H1 (cell line): Measurements from ENCODE around the gene GPR161. TPM values are rescaled to one million over a fixed set of nuclear protein-coding genes. Genes with fewer than 3 reads are reported as not detected.
A peak's percentile ranks its signal among the peaks of the same experiment; 100 is the strongest.

Experiments
- CTCF ChIA-PET: fragments of 300-600 bp; sonication (Branson Sonifier 250); formaldehyde crosslinking; loops from one replicate; lab custom pipeline; 2021; ENCODE audit not compliant: partially characterized antibody; lab: Charles Lee
- POLR2A ChIA-PET: fragments of 300-600 bp; sonication (Branson Sonifier 250); formaldehyde crosslinking; loops from one replicate; lab custom pipeline; 2021; ENCODE audit warnings: inconsistent platforms; ENCODE audit not compliant: partially characterized antibody; lab: Charles Lee
- DNase-seq, 2 experiments: peaks; one replicate each; pipeline versions ENCODE4 v3.0.0 to v3.0.0-alpha.2; 2010 to 2022; ENCODE audit warnings: low spot score in 2 of 2, low read depth in 1 of 2, mixed read lengths in 1 of 2
- FAIRE-seq: peaks from 2 replicates; lab custom pipeline; 2011; peaks lifted over from hg19 to GRCh38; lab: Jason Lieb, UNC
- H2AFZ ChIP-seq: 2 replicates; pipeline ENCODE4 v1.8.1; 2012; ENCODE audit warnings: low read length, inconsistent platforms
- H2AK5ac ChIP-seq: 2 replicates; pipeline ENCODE4 v1.6.1; 2013; ENCODE audit warnings: low read depth, low read length
- H2BK120ac ChIP-seq: replicated peaks from 2 replicates; pipeline ENCODE3; 2013; ENCODE audit warnings: low read depth, low read length, inconsistent platforms
- H2BK12ac ChIP-seq: 2 replicates; pipeline ENCODE4 v1.6.1; 2013; ENCODE audit warnings: low read depth, low read length
- H2BK15ac ChIP-seq: 2 replicates; pipeline ENCODE4 v1.6.1; 2013; ENCODE audit warnings: low read length
- H2BK20ac ChIP-seq: 2 replicates; pipeline ENCODE4 v1.6.1; 2013; ENCODE audit warnings: low read length
- H2BK5ac ChIP-seq: 2 replicates; pipeline ENCODE4 v1.6.1; 2013; ENCODE audit warnings: low read depth, low read length
- H3K14ac ChIP-seq: 2 replicates; pipeline ENCODE4 v1.6.1; 2013; ENCODE audit warnings: inconsistent platforms; ENCODE audit not compliant: insufficient read length
- H3K18ac ChIP-seq: 2 replicates; pipeline ENCODE4 v1.6.1; 2013; ENCODE audit warnings: low read length; ENCODE audit errors: extremely low read depth
- H3K23ac ChIP-seq: 2 replicates; pipeline ENCODE4 v1.6.1; 2013; ENCODE audit warnings: inconsistent platforms; ENCODE audit not compliant: insufficient read length
- H3K23me2 ChIP-seq: 2 replicates; pipeline ENCODE4 v1.6.1; 2013; ENCODE audit warnings: low read depth, low read length
- H3K27ac ChIP-seq: 2 replicates; pipeline ENCODE4 v1.6.1; 2011; ENCODE audit warnings: low read depth, low read length, inconsistent platforms
- H3K27me3 ChIP-seq, 4 experiments: replicated peaks in 1 of 4; 1 replicate in 1 of 4; 2 replicates in 3 of 4; pipeline versions ENCODE4 v1.6.1 to v1.8.1; 2011 to 2013; ENCODE audit warnings: low read length in 3 of 4, mild to moderate bottlenecking in 3 of 4, inconsistent platforms in 2 of 4, mixed read lengths in 2 of 4, moderate library complexity in 1 of 4; ENCODE audit not compliant: control insufficient read depth in 3 of 4, insufficient read depth in 3 of 4; ENCODE audit errors: extremely low read depth in 1 of 4
- H3K36me3 ChIP-seq, 4 experiments: 2 replicates each; pipeline versions ENCODE4 v1.6.1 to v1.8.1; 2011 to 2013; ENCODE audit warnings: mild to moderate bottlenecking in 4 of 4, low read length in 3 of 4, moderate library complexity in 2 of 4, control low read depth in 1 of 4, inconsistent platforms in 1 of 4; ENCODE audit not compliant: insufficient read depth in 4 of 4, control insufficient read depth in 2 of 4
- H3K4ac ChIP-seq: replicated peaks from 2 replicates; pipeline ENCODE3; 2013; ENCODE audit warnings: low read length, low read depth, mixed read lengths, inconsistent platforms; ENCODE audit not compliant: insufficient read length
- H3K4me1 ChIP-seq, 4 experiments: replicated peaks in 1 of 4; 1 replicate in 1 of 4; 2 replicates in 3 of 4; pipeline versions ENCODE4 v1.6.1 to v1.8.1; 2011 to 2013; ENCODE audit warnings: low read length in 3 of 4, inconsistent platforms in 2 of 4, mixed read lengths in 1 of 4; ENCODE audit not compliant: insufficient read depth in 4 of 4, control insufficient read depth in 3 of 4
- H3K4me2 ChIP-seq, 2 experiments: 2 replicates each; pipeline versions ENCODE4 v1.6.1 to v1.8.1; 2011 to 2013; ENCODE audit warnings: low read depth in 2 of 2, low read length in 2 of 2, control low read depth in 1 of 2, inconsistent platforms in 1 of 2, mild to moderate bottlenecking in 1 of 2; ENCODE audit not compliant: insufficient read depth in 1 of 2
- H3K4me3 ChIP-seq, 4 experiments: fragments of 200-600, 300-600 bp in 1 of 4; sonication (generic), shearing (Covaris generic), sonication (Bioruptor Twin) in 1 of 4; 2 replicates each; pipeline versions ENCODE4 v1.5.1 to v1.8.1; 2011 to 2016; ENCODE audit warnings: low read length in 4 of 4, low read depth in 3 of 4, control low read depth in 2 of 4, inconsistent platforms in 2 of 4, mild to moderate bottlenecking in 2 of 4, mixed read lengths in 1 of 4, moderate library complexity in 1 of 4; ENCODE audit not compliant: insufficient read depth in 2 of 4; ENCODE audit errors: extremely low read depth in 1 of 4
- H3K56ac ChIP-seq: replicated peaks from 2 replicates; pipeline ENCODE3; 2013; ENCODE audit warnings: low read depth, mild to moderate bottlenecking, mixed read lengths, low read length, inconsistent platforms; ENCODE audit not compliant: insufficient read length
- H3K79me1 ChIP-seq: 2 replicates; pipeline ENCODE4 v1.6.1; 2013; ENCODE audit warnings: low read depth, low read length, control low read depth
- H3K79me2 ChIP-seq, 2 experiments: 2 replicates each; pipeline versions ENCODE4 v1.6.1 to v1.8.1; 2012 to 2013; ENCODE audit warnings: low read length in 2 of 2, mild to moderate bottlenecking in 2 of 2, inconsistent platforms in 1 of 2; ENCODE audit not compliant: insufficient read depth in 2 of 2, control insufficient read depth in 1 of 2
- H3K9ac ChIP-seq, 4 experiments: replicated peaks in 1 of 4; 1 replicate in 1 of 4; 2 replicates in 3 of 4; pipeline versions ENCODE4 v1.6.1 to v1.8.1; 2011 to 2013; ENCODE audit warnings: low read depth in 3 of 4, low read length in 3 of 4, control low read depth in 2 of 4, mild to moderate bottlenecking in 2 of 4, moderate library complexity in 2 of 4, inconsistent platforms in 1 of 4; ENCODE audit errors: extremely low read depth in 1 of 4
- H3K9me3 ChIP-seq, 2 experiments: 2 replicates each; pipeline versions ENCODE4 v1.6.1 to v1.8.1; 2012 to 2013; ENCODE audit warnings: mild to moderate bottlenecking in 2 of 2, moderate library complexity in 2 of 2, control low read depth in 1 of 2, inconsistent platforms in 1 of 2, low read depth in 1 of 2, low read length in 1 of 2, mixed read lengths in 1 of 2; ENCODE audit not compliant: insufficient read depth in 2 of 2
- H4K20me1 ChIP-seq, 2 experiments: replicated peaks in 1 of 2; 2 replicates each; pipeline versions ENCODE3 to v1.8.1; 2011 to 2013; ENCODE audit warnings: inconsistent platforms in 2 of 2, low read length in 2 of 2, mild to moderate bottlenecking in 1 of 2; ENCODE audit not compliant: insufficient read depth in 2 of 2, control insufficient read depth in 1 of 2
- H4K5ac ChIP-seq: 2 replicates; pipeline ENCODE4 v1.6.1; 2013; ENCODE audit warnings: low read length, low read depth, mixed read lengths, inconsistent platforms; ENCODE audit not compliant: insufficient read length
- H4K8ac ChIP-seq: 2 replicates; pipeline ENCODE4 v1.8.0; 2013; ENCODE audit warnings: mild to moderate bottlenecking, moderate library complexity, low read length, inconsistent platforms; ENCODE audit not compliant: insufficient read depth; ENCODE audit errors: extremely low read depth
- H4K91ac ChIP-seq: replicated peaks from 2 replicates; pipeline ENCODE3; 2013; ENCODE audit warnings: low read length, mixed read lengths, inconsistent platforms; ENCODE audit not compliant: insufficient read length
- CBX5 ChIP-seq: fragments of 300-800, 300-1000 bp; sonication (generic); IDR thresholded peaks from 2 replicates; pipeline ENCODE4 v1.7.1; 2016; ENCODE audit warnings: antibody characterized with exemption, low read length, low read depth
- CEBPB ChIP-seq: IDR thresholded peaks from 2 replicates; pipeline ENCODE4 v1.6.1; 2012; ENCODE audit warnings: low read depth, low read length
- CHD1 ChIP-seq: IDR thresholded peaks from 2 replicates; pipeline ENCODE4 v1.6.1; 2012; ENCODE audit warnings: low read depth, low read length, improper control_type of control experiment
- KDM1A ChIP-seq: fragments of 200-600, 300-600 bp; sonication (generic); IDR thresholded peaks from 2 replicates; pipeline ENCODE4 v1.7.1; 2016; ENCODE audit warnings: mild to moderate bottlenecking, low read length, borderline replicate concordance
- KDM5A ChIP-seq: fragments of 200-600 bp; IDR thresholded peaks from 2 replicates; pipeline ENCODE4 v1.7.1; 2012; ENCODE audit warnings: mild to moderate bottlenecking, low read length, inconsistent platforms, mixed read lengths
- MAFK ChIP-seq: IDR thresholded peaks from 2 replicates; pipeline ENCODE4 v1.6.1; 2012; ENCODE audit warnings: low read depth, mild to moderate bottlenecking, improper control_type of control experiment, low read length
- POU5F1 ChIP-seq: IDR thresholded peaks from 2 replicates; pipeline ENCODE4 v1.6.1; 2011; ENCODE audit warnings: low read depth, mild to moderate bottlenecking, low read length, moderate library complexity
- SIN3A ChIP-seq, 2 experiments: IDR thresholded peaks in 1 of 2; conservative IDR thresholded peaks in 1 of 2; 2 replicates each; pipeline ENCODE4 v1.6.1; 2011 to 2012; ENCODE audit warnings: low read length in 2 of 2, improper control_type of control experiment in 1 of 2, low read depth in 1 of 2, mild to moderate bottlenecking in 1 of 2
- TAF7 ChIP-seq: optimal IDR thresholded peaks from 2 replicates; pipeline ENCODE3; 2011; ENCODE audit warnings: low read depth, mild to moderate bottlenecking, inconsistent platforms, low read length, moderate library complexity, borderline replicate concordance
- USF2 ChIP-seq: IDR thresholded peaks from 2 replicates; pipeline ENCODE4 v1.6.1; 2011; ENCODE audit warnings: low read length, improper control_type of control experiment
- ZNF274 ChIP-seq: IDR thresholded peaks from 2 replicates; pipeline ENCODE4 v1.7.0; 2012; ENCODE audit warnings: low read length, borderline replicate concordance; ENCODE audit errors: extremely low read depth
- WGBS, 2 experiments: shearing (Covaris generic) in 1 of 2; methylation state at CpG; one replicate each; pipeline versions ENCODE4 v1.1.6 to v1.1.7; 2013 to 2015; ENCODE audit warnings: low lambda C conversion rate in 2 of 2, mixed read lengths in 2 of 2, inconsistent platforms in 1 of 2, low coverage in 1 of 2, missing lambda C conversion rate in 1 of 2; ENCODE audit not compliant: insufficient replicate concordance in 2 of 2, insufficient coverage in 1 of 2, insufficient read length in 1 of 2; ENCODE audit errors: extremely low coverage in 1 of 2, missing lambda C conversion rate in 1 of 2; 5-methylcytosine and 5-hydroxymethylcytosine counted together
- polyA plus RNA-seq, 7 experiments: library from polyadenylated mRNA; depleted of rRNA in 3 of 7; stranded (reverse) in 5 of 7; unstranded in 2 of 7; fragments of >200 nt in 5 of 7; fragments of 200-250 nt in 2 of 7; gene quantifications; 1 replicate in 5 of 7; 2 replicates in 1 of 7; 4 replicates in 1 of 7; pipeline versions ENCODE4 v1.2.1 to v1.2.3, GENCODE V29; 2011 to 2013; ENCODE audit warnings: missing spikeins in 2 of 7, mixed read lengths in 2 of 7
- total RNA-seq: library from RNA; stranded (reverse); fragmentation: NEBNext Ultra II Directional; extraction: Animal tissue kit (Norgen Biotek cat#: 25700); gene quantifications from 2 replicates; pipeline ENCODE4 v1.2.1, GENCODE V29; 2021

The GPR161 gene
- total and polyA plus RNA-seq, 2 of the 8 experiments (the other 6 are each of a cell fraction or from before 2014, with no cell fraction given), result 13.7 to 16.8 TPM

GRCh38 chr1:168082008-168082876 lies 54.5 kb downstream of the GPR161 start:
- Histone ChIP-seq H4K8ac (no peak overlapping the region), H4K20me1 (no peaks in the 10 kb centered on the region), H2BK20ac (no peak overlapping the region), H3K14ac (no peak overlapping the region), H2AK5ac (no peak overlapping the region), H3K79me2 (no peaks in the 10 kb centered on the region), H3K23ac (no peak overlapping the region), H4K91ac (no peak overlapping the region), H3K36me3 (peaks cover 0 to under 1% (median 0%) of the 10 kb centered on the region in 4 experiments; a peak in 2 of 8 replicates), H4K5ac (no peak overlapping the region), H3K56ac (no peak overlapping the region), H2BK120ac (no peak overlapping the region), H3K4me1 (0 out of 7 replicates have a peak, but pooled peaks cover 0 to 2% (median 0%) of the 10 kb centered on the region in 4 experiments), H3K27ac (no peak overlapping the region), H3K9me3 (no peaks in the 10 kb centered on the region), H3K4me2 (no peak overlapping the region), H3K4me3 (no peak overlapping the region), H3K9ac (no peak overlapping the region), H2AFZ (no peak overlapping the region), H3K27me3 (no peaks in the 10 kb centered on the region), H2BK5ac (no peak overlapping the region), H3K23me2 (no peaks in the 10 kb centered on the region), H3K4ac (no peak overlapping the region), H3K79me1 (no peaks in the 10 kb centered on the region), H2BK12ac (no peak overlapping the region), H2BK15ac (no peak overlapping the region), H3K18ac (no peak overlapping the region)
- WGBS, 2 experiments, result 53% methylated on average over 8 of the region's 8 CpGs; no CpG with 5 or more reads in 1 of the 2 experiments
- FAIRE-seq, result peak; percentile 88
- peak; percentile 60 to 88 for DNase-seq
- CTCF ChIA-PET, result interaction anchor here (0.6 to 8.0 kb wide), 76 partner anchors 10 to 1023 kb away, joined by 3 to 76 read pairs (median 4); partner anchors contain the start of gene ADCY10
- POLR2A ChIA-PET, result no interaction called here
- TF ChIP-seq ZNF274, result no peak
- TF ChIP-seq TAF7, result no peak
- TF ChIP-seq SIN3A (conservative IDR thresholded peaks at IDR 0.05 in 1 of 2, IDR thresholded peaks at IDR 0.05 in 1 of 2; ENCODE audit: low read depth in 1 of 2, low read length in 2 of 2), result no peak
- TF ChIP-seq MAFK, result no peak
- TF ChIP-seq KDM5A, result no peak
- no peak for TF ChIP-seq KDM1A
- no peak for TF ChIP-seq USF2
- TF ChIP-seq CHD1, result no peak
- TF ChIP-seq POU5F1, result no peak
- TF ChIP-seq CBX5, result no peak
- TF ChIP-seq CEBPB, result no peak
